Measurements from ENCODE around the gene EFEMP2.

GRCh38 chr11:65861165-65861505 lies 11.5 kb downstream of the EFEMP2 start:
- no peak for TF ChIP-seq CTCF (conservative IDR thresholded peaks at IDR 0.05; ENCODE audit: low read depth, low read length)
- no peak for TF ChIP-seq EZH2phosphoT487 (IDR thresholded peaks at IDR 0.05; ENCODE audit: borderline replicate concordance, low read length)
- no peak for TF ChIP-seq EZH2 (IDR thresholded peaks at IDR 0.05; ENCODE audit: low read length, unreplicated experiment)

Measured in PC-3 (cell line).